ENCODE measurements around the gene NAV2.
A peak's percentile ranks its signal among the peaks of the same experiment; 100 is the strongest.

The NAV2 gene

GRCh38 chr11:19742588-19743292 is 30.1 kb downstream of the NAV2 start:
- peak; percentile 13 to 46 (median 35) for DNase-seq (ENCODE audit: low read depth in 4 of 4, low spot score in 1 of 4)

DNA sequence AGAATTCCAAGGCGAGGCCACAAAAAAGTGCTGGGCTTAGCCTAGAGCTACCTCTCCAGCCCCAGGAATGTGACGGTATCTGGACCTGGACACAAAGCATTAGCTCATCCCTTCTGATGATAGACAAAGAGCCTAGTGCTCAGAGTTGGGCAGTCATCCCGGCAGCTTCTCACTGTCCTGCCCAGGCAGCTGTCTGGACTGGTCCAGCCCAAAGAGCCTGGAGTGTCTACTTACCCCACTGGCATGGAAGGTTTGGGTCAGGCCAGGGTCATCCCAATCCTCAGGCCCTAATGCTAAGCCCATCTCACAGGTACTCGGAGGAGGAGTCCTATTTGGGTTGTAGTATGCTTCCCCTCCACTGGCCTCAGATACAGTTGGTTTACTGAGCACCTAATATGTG is 31.0 kb downstream of the NAV2 start:
- no peak for DNase-seq (ENCODE audit: low read depth in 4 of 4, low spot score in 1 of 4)

GRCh38 chr11:19744130-19744529 is 31.5 kb downstream of the NAV2 start:
- DNase-seq (ENCODE audit: low read depth in 4 of 4, low spot score in 1 of 4): no peak

DNA sequence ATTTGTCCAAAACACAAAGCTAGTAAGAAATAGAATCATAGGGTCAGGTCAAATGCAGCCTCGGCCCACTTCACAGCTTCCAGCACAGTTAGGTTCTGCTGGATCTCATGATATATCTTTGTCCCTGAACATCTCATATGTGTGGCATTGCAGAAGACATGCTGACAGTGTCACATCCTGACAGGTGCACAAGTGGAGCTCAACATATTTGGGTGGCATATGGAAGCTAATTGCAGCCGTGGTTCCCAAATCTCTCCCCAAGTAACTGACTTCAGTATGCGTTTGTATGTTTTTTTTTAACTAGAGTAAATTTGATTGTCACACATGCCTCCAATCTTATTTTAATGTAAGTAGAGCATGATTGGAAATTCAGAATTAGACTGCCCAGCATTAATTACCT is 33.4 kb downstream of the NAV2 start:
- no peak for DNase-seq (ENCODE audit: low read depth in 4 of 4, low spot score in 1 of 4)

DNA sequence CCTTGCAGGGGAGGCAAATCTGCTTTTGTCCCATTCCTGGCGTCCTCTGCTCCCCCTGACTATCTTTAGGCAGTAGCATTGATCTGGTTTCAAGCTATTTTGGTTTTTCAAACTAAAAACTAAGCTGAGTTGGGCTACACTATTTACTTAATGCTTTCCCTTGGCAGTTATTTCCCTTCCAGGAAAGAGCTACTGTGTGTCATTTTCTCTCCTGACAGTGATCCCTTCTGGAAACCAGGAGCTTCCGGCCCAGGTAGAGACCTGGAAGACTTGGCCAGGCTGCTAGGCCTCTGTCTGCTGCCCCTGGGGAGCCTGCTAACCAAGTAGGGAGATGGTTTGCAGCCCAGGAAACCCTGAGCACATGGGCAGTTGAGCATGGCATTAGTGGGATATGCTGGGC is 35.0 kb downstream of the NAV2 start:
- no peak for DNase-seq (ENCODE audit: low read depth in 4 of 4, low spot score in 1 of 4)

- no peak for DNase-seq (ENCODE audit: low read depth in 4 of 4, low spot score in 1 of 4)
Observed at GRCh38 chr11:19751055-19751454, 38.4 kb downstream of the NAV2 start.

DNA sequence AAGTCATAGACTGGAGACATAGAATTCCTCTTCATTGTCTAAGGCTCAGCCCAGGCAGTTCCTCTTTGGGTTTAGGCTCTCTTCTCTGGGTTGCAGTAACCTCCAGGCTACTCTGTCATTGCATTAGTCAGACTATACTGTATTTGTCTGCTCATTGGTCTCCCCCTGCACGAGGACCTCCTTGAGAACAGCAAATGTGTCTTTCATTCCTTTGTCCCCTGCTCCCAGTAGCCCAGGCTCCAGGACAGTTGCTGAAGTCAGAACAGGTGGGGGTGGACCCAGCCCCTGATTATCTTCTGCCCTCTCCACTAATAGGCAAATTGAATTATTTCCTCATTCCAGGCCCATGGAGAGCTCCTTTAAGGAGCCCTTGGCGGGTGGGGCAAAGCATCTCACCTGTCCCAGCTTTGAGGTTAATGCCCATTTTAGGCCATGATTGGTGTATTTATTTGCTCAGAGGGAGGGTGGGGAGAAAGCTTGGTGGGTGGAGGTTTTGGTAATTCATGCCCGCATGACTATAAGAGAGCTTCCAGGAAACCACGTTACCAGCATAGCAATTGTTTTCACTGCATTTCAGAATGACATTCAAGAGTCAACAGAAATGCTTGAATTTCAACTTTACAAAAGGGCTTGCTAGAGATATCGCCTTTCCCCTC is 40.9 kb downstream of the NAV2 start:
- no peak for DNase-seq (ENCODE audit: low read depth in 4 of 4, low spot score in 1 of 4)

GRCh38 chr11:19756675-19757475 is 44.2 kb downstream of the NAV2 start:
- DNase-seq (ENCODE audit: low read depth in 4 of 4, low spot score in 1 of 4): no peak

DNA sequence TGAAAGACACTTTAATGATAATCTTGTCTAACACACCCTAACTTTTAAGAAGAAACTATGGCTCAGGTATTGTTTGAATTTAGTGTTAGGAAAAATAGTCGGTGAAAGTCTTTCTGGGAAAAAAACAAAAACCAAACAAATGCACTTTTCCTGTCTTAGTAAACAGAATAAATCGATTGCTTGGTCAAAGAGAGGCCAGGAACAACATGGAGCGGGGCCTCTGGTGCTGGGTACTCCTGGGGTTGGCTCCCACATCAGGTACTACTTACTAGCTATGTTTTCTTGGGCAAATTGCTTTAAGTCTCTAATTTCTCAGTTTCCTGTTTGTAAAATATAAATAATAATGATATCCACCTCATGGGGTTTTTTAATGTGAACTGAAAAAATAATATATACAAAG is 46.8 kb downstream of the NAV2 start:
- DNase-seq (ENCODE audit: low read depth in 4 of 4, low spot score in 1 of 4): no peak

DNA sequence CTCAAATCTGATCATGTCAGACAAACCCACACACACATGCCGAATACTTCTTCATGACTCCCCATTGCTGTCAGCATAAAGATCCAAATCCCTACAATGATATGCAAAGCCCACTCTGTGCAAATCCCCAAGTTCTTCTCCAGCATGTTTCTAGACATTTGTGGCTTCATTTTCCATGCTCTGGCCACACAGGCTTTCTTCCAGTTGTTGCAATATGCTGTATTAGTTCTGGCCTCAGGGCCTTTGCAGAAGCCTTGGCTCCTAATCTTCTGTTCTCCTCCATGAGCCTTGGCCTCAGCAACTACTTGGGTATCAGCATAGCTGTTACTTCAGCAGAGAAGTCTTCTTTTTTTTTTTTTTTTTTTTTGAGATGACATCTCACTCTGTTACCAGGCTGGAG is 49.6 kb downstream of the NAV2 start:
- no peak for DNase-seq (ENCODE audit: low read depth in 4 of 4, low spot score in 1 of 4)

DNA sequence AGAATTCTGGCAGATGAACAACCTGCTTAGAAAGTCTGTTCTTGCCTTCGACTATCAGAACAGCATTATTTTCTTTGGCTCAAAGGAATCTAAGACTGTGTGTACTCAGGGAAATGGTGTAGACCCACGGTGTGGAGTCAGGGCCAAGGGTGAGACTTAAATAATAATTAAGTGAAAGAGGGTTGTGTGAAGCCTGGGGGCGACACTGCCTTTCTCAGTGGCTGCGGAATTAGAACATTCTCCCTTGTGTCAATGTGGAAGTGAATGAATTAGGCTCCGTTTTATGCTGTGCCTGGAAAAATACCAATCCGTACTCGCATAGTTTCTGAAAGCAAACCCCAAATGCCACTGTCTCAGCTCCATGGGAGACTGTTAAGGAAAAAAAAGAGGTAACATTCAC is 50.7 kb downstream of the NAV2 start:
- DNase-seq (ENCODE audit: low read depth in 4 of 4, low spot score in 1 of 4): no peak

- DNase-seq (ENCODE audit: low read depth in 4 of 4, low spot score in 1 of 4): no peak
Observed at GRCh38 chr11:19766206-19766605, 53.6 kb downstream of the NAV2 start.

GRCh38 chr11:19766810-19767209 is 54.2 kb downstream of the NAV2 start:
- DNase-seq (ENCODE audit: low read depth in 4 of 4, low spot score in 1 of 4): no peak

DNA sequence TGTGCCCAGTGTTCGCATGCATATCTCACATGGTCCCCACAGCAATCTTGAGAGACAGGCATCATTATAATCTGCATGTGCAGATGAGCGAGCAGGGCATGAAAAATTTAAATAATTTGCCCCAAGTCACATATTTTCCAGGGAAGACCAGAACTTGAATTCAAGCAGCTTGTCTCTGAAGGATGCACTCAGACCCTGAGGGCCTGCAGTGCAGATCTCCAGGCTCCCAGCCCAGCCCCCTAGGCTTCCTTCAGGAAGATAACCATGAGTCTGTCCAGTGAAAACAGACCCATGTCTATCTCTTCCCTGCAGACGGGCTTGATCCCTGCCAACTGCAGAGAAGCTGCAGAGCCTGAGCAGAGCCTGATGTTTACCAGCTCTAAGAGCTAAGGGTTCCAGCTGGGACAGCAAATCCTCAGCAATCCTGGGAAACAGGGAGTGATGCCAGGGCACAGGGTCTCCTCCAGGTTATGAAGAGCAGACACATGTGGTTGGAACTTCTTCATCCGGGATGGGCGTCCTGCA is 55.1 kb downstream of the NAV2 start:
- no peak for DNase-seq (ENCODE audit: low read depth in 4 of 4, low spot score in 1 of 4)

- DNase-seq (ENCODE audit: low read depth in 4 of 4, low spot score in 1 of 4): no peak
Observed at GRCh38 chr11:19768197-19768596, 55.6 kb downstream of the NAV2 start.

DNA sequence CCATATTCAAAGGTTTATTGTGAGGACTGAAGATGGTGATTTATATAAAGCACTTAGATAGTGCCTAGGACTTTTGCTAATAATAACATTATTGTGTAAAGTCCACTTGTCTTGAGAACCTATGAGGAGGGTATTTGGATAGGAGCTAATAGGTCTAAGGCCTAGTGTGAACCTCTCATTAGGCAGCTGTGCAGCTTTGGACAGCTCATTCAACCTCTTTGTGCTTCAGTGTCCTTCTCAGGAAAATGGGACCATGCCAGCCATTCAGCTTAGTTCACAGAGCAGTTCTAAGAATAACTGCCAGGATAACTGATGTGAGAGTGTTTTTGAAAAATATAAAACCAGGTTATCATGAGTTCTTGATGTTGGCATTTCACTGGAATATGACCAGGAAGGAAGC is 56.2 kb downstream of the NAV2 start:
- DNase-seq (ENCODE audit: low read depth in 4 of 4, low spot score in 1 of 4): no peak

GRCh38 chr11:19769820-19770219 is 57.2 kb downstream of the NAV2 start:
- DNase-seq (ENCODE audit: low read depth in 4 of 4, low spot score in 1 of 4): no peak

GRCh38 chr11:19770277-19770676 is 57.6 kb downstream of the NAV2 start:
- no peak for DNase-seq (ENCODE audit: low read depth in 4 of 4, low spot score in 1 of 4)

DNA sequence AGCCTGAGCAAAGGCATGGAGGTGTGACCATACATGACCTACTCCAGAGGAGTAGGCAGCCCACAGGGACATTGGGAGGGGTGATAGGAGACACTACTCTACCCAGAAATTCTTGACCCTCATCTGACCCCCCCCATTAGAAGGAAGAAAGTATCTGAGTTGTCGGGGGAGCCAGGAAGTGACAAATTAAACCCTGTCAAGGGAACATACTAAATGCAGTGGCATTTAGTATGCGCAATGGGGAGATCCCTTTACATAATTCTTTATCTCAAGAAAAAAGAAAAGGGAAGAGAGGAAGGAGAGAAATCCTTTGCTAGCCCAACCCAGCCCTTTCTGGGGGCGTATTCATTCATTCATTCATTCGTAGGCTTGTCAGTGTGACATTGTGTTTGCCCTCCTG is 58.8 kb downstream of the NAV2 start:
- DNase-seq (ENCODE audit: low read depth in 4 of 4, low spot score in 1 of 4): no peak

- no peak for DNase-seq (ENCODE audit: low read depth in 4 of 4, low spot score in 1 of 4)
Observed at GRCh38 chr11:19772480-19772879, 59.8 kb downstream of the NAV2 start.

GRCh38 chr11:19774329-19774728 is 61.7 kb downstream of the NAV2 start:
- no peak for DNase-seq (ENCODE audit: low read depth in 4 of 4, low spot score in 1 of 4)

Data from stimulated activated CD4-positive, alpha-beta T cell treated with anti-CD3 and anti-CD28 coated beads, Interleukin-1b, Interleukin-23, amount 100 ng/mL, for 24 hours (primary cell).